HT1080 (cell line): ENCODE results near the gene C12orf54. TPM values are rescaled to one million over a fixed set of nuclear protein-coding genes. Genes with fewer than 3 reads are reported as not detected.
"Not testable (repeated sequence)": the region's sequence is repeated elsewhere in the genome, so short reads cannot be mapped to it uniquely, and the experiment has no call there.

ENCODE experiments used
- DNase-seq: peaks from one replicate; pipeline ENCODE4 v3.0.0-alpha.2; 2015; ENCODE audit warnings: low read depth
- polyA plus RNA-seq, 2 experiments: library from polyadenylated mRNA; depleted of rRNA; stranded (reverse); fragments of >200 nt; gene quantifications; 2 replicates each; pipeline ENCODE4 v1.2.3, GENCODE V29; 2015
- total RNA-seq: library from RNA; depleted of rRNA; stranded (reverse); fragments of >200 nt; shearing (Covaris generic); gene quantifications from 2 replicates; pipeline ENCODE4 v1.2.3, GENCODE V29; 2014; rRNA removed

C12orf54 gene
- not detected in 2 replicates for total RNA-seq
- polyA plus RNA-seq (2015; cell fraction: cytosol; rRNA removed), result not detected in 2 replicates
- not detected in 2 replicates for polyA plus RNA-seq (2015; cell fraction: nucleus; rRNA removed)

DNA sequence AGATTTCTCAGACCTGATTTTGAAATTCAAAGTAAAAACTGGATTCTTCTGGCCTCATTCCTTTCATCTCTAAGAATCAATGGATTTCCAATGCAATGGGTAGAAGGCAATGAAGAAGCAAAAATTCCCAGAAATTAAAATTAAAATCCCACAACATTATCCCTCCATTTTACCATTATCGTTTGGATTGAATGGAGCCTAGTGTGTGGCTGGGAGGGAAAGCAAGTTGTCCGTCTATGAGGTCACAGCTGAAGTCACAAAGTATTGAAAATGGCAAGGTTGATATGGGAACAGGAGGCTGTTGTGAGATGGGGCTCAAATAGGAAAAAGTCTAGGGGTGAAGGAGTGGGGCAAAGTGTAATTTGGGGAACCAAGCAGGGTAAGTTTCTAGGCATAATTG lies at the start of gene C12orf54:
C12orf54 (plus strand) TSS at position 301 of the 400 bp plus-strand sequence. CDS start 799 bp downstream, outside the sequence.
- no peak for DNase-seq

GRCh38 chr12:48434016-48434415 lies 48.3 kb upstream of the C12orf54 start:
- not testable (repeated sequence) for DNase-seq

GRCh38 chr12:48441069-48441468 lies 41.2 kb upstream of the C12orf54 start:
- no peak for DNase-seq

GRCh38 chr12:48442179-48442847 lies 40.0 kb upstream of the C12orf54 start:
- DNase-seq, result no peak

- DNase-seq, result no peak
Observed at GRCh38 chr12:48445538-48445937, 36.8 kb upstream of the C12orf54 start.

DNA sequence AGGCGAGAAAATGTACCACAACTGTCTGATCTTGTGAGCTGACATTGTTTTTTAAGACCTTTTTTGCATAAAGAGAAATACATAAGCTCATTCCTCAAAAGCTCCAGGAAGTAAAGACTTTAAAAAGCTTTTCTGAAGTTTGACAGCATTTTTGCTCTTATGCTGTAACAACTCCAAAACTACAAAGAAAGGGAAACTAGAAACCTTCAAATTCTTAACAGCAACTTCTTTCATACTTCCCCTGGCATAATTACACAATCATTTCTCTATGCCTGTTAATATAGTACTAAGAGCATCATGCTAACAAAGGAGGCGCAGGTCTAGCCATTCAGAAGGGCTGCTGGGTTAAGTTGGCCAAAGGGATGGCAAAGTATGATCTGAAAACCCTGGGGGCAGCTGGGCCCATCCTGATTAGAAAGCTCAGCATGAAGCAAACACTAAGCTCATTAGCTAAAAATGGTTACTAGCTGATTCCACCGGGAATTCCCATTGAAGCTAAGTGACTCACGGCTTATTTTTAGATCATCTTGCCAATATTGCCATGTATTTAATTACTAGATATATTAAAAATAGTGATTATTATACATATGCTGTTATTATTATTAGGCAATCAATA lies 36.0 kb upstream of the C12orf54 start:
- no peak for DNase-seq

DNA sequence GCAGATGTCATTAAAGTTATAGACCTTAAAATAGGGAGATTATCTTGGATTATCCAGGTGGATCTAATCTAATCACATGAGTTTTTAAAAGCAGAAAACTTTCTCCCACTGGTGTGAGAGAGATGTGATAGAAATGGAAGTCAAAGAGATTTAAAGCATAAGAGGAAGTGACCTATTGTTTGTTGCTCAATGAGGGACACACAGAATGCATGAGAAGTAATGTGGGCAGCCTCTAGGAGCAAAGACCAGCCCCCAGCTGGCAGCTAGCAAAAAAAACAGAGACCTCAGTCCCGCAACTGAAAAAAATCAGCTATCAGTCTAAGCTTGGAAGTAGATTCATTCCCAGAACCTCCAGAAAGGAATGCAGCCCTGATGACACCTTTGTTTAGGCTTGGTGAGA lies 34.5 kb upstream of the C12orf54 start:
- no peak for DNase-seq

DNA sequence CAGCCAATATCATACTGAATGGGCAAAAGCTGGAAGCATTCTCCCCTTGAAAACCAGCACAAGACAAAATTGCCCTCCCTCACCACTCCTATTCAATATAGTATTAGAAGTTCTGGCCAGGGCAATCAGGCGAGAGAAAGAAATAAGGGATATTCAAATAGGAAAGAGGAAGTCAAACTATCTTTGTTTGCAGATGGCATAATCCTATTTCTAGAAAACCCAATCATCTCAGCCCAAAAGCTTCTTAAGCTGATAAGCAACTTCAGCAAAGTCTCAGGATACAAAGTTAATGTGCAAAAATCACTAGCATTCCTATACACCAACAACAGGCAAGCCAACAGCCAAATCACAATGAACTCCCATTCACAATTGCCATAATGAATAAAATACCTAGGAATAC lies 30.9 kb upstream of the C12orf54 start:
- no peak for DNase-seq

GRCh38 chr12:48452961-48453360 lies 29.3 kb upstream of the C12orf54 start:
- not testable (repeated sequence) for DNase-seq

GRCh38 chr12:48454667-48455066 lies 27.6 kb upstream of the C12orf54 start:
- peak; percentile 6 for DNase-seq

GRCh38 chr12:48455116-48455515 lies 27.2 kb upstream of the C12orf54 start:
- DNase-seq, result no peak

DNA sequence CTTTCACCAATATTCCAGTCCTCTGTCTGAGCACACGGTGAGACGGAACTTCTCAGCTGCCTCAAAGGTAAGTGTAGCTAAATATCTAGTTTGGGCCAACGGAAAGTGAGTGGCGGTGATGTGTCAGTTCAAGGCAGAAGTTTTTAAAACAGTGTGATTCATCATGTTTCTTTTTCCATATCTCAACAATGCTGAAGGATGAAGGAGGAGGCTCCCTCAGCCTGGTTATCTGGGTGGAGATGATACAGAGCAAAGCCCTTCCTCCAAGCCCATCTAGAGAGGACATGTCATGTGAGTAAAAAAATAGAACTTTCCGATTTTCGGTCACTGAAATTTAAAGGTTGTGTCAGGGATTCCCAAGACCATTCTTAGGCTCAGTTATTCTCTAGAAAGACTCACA lies 23.0 kb upstream of the C12orf54 start:
- no peak for DNase-seq

DNA sequence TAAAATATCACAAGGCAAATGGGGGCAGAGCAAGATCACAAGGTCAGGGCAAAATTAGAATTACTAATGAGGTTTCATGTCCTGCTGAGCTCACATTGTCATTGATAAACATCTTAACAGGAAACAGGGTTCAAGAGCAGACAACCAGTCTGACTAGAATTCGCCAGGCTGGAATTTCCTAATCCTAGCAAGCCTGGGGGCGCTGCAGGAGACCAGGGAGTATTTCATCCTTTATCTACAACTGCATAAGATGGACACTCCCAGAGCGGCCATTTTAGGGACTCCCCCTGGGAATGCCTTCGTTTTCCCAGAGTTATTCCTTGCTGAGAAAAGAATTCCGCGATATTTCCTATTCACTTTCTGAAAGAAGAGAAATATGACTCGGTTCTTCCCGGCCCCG lies 13.3 kb upstream of the C12orf54 start:
- DNase-seq, result peak; percentile 7

DNA sequence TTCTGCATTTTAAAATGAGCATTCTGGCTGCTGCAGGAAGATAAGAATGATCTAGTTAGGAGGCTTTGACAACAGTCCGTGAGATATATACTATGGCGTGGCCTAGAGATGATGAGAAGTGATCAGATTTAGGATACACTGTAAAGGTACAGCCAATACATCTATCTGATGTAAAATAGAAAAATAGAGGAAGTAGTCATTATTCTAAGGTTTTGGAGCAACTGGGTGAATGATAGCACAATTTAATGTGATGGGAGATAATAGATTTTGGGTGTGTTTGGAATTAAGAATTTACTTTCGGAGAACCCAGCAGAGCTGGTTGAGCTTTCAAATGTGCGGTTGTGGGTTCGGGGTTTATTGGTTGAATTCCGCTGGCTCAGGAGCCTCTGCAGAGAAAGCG lies 10.0 kb upstream of the C12orf54 start, which contains the start of gene ANP32D:
ANP32D (plus strand) TSS at position 301 of the 400 bp plus-strand sequence. CDS start 106 bp downstream, outside the sequence.
- DNase-seq, result no peak

DNA sequence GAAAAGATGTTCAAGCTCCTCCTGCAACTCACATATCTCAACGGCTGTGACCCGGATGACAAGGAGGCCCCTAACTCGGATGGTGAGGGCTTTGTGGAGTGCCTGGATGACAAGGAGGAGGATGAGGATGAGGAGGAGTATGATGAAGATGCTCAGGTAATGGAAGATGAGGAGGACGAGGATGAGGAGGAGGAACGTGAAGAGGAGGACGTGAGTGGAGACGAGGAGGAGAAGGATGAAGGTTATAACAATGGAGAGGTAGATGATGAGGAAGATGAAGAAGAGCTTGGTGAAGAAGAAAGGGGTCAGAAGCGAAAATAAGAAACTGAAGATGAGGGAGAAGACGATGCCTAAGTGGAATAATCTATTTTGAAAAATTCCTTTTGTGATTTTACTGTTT lies 9.2 kb upstream of the C12orf54 start:
- no peak for DNase-seq

DNA sequence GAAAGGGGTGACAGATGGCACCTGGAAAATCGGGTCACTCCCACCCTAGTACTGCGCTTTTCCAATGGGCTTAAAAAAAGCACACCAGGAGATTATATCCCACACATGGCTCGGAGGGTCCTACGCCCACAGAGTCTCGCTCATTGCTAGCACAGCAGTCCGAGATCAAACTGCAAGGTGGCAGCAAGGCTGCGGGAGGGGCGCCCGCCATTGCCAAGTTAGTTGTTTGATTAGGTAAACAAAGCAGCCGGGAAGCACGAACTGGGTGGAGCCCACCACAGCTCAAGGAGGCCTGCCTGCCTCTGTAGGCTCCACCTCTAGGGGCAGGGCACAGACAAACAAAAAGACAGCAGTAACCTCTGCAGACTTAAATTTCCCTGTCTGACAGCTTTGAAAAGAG lies 7.8 kb upstream of the C12orf54 start:
- not testable (repeated sequence) for DNase-seq

- DNase-seq, result no peak
Observed at GRCh38 chr12:48482930-48483329, 632 bp downstream of the C12orf54 start.

DNA sequence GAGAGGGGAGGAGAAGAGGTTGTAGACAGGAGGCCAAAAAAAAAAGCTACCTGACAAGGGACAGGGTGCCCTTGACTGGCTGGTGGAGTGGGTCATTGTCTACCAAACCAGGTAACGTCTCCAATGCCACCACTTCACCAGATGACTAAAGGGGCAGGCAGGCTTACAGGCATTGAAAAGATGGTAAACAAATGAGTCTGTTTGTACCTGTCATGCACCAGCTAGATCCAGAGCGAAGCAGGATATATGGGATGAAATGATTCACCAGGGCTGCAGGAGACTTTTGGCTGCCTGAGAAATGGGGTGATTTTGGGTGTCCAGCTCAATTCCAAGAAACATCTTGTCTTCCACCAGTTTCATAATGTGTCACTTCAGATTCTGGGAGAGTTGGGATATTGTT lies 4.0 kb downstream of the C12orf54 start:
- no peak for DNase-seq

- no peak for DNase-seq
Observed at GRCh38 chr12:48486679-48487078, 4.4 kb downstream of the C12orf54 start.

DNA sequence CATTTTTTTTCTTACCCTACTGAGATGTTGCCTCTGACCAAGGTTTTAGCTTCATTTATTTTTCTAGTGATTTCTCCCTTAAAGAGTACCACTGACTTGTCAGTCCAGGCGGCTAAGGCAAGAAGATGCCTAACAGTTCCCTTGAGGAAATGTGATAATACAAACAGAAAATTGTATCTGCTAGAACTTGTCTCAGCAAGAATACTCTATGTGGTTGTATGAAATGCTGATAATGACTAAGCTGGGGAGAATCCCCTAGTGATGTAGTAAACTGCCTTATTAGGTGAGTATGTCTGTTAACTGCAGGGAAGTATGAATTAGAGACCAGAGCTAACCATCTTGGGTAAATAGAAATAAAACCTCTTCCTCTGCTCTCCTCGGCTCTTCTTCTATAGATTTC lies 6.7 kb downstream of the C12orf54 start:
- DNase-seq, result peak; percentile 4

- DNase-seq, result not testable (repeated sequence)
Observed at GRCh38 chr12:48489456-48489855, 7.2 kb downstream of the C12orf54 start.

GRCh38 chr12:48500281-48500680 lies 18.0 kb downstream of the C12orf54 start:
- DNase-seq, result not testable (repeated sequence)

GRCh38 chr12:48506836-48507235 lies 24.5 kb downstream of the C12orf54 start:
- DNase-seq, result not testable (repeated sequence)
